Activated T-helper 1 cell treated with anti-CD3 and anti-CD28 coated beads, Interleukin-12 subunit alpha, Interleukin-12 subunit beta, Interleukin-2, Interleukin-4 antibody, amounts not matched to agents 30 ng/mL and 10 ng/mL and 1 ng/mL, durations not matched to agents 14 hours and 24 hours and 36 hours (primary cell): ENCODE measurements around the gene TPD52L1. TPM values are rescaled to one million over a fixed set of nuclear protein-coding genes. Genes with fewer than 3 reads are reported as not detected.

Source experiments
- DNase-seq: peaks from one replicate; pipeline ENCODE4 v3.0.0; 2021; ENCODE audit warnings: low spot score
- H3K27ac Mint-ChIP-seq: one replicate; pipeline ENCODE4 v1.8.0; 2021; ENCODE audit warnings: mild to moderate bottlenecking, mixed read lengths
- H3K27me3 Mint-ChIP-seq: one replicate; pipeline ENCODE4 v1.8.0; 2022; ENCODE audit warnings: mild to moderate bottlenecking, moderate library complexity, mixed read lengths; ENCODE audit not compliant: insufficient read depth
- H3K36me3 Mint-ChIP-seq: one replicate; pipeline ENCODE4 v1.8.0; 2021; ENCODE audit warnings: low read depth, mixed read lengths
- H3K4me1 Mint-ChIP-seq: one replicate; pipeline ENCODE4 v1.8.0; 2021; ENCODE audit warnings: low read depth, mixed read lengths
- H3K4me3 Mint-ChIP-seq: one replicate; pipeline ENCODE4 v1.8.0; 2021; ENCODE audit warnings: mild to moderate bottlenecking, moderate library complexity, mixed read lengths
- H3K9me3 Mint-ChIP-seq: one replicate; pipeline ENCODE4 v1.8.0; 2021; ENCODE audit warnings: mixed read lengths
- intact Hi-C: fragments of 100-400 bp; cut with micrococcal nuclease; formaldehyde crosslinking; loops from one replicate; pipeline ENCODE4 v1.15.1; 2024
- total RNA-seq: library from RNA; stranded (reverse); gene quantifications from 2 replicates; pipeline ENCODE4 v1.2.3, GENCODE V29; 2022

TPD52L1 gene
- total RNA-seq, 1 donor from 2014 or later: 0.29 TPM

DNA sequence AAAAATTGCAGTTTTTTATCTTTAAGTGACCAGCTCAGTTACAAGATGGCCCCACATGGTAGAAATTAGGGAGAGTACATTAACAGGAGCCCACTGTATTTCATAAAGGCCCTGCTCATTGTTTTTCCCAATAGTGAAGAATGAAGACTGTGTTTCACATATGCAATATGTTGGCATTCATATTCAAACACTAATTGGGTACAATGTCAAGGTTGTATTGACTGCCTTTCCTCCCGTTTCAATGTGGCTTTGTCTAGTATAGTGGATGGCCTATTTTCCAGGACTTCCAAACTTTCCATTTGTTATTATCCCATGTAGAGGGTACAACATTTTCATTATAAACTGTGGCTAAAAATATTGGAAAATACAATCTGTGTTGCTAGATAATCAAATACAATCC lies 96.9 kb downstream of the TPD52L1 start:
- H3K27ac Mint-ChIP-seq: no peak overlapping the region
- no peak overlapping the region for H3K4me3 Mint-ChIP-seq
- no peaks in the 10 kb centered on the region for H3K9me3 Mint-ChIP-seq
- H3K4me1 Mint-ChIP-seq: peaks cover 4% of the 10 kb centered on the region
- intact Hi-C loops: loop anchor here (5.0 kb wide), 1 partner anchor 1662 kb away; no protein-coding TSS in a partner anchor
- H3K36me3 Mint-ChIP-seq: no peaks in the 10 kb centered on the region
- DNase-seq: no peak
- H3K27me3 Mint-ChIP-seq: peaks cover 6% of the 10 kb centered on the region

DNA sequence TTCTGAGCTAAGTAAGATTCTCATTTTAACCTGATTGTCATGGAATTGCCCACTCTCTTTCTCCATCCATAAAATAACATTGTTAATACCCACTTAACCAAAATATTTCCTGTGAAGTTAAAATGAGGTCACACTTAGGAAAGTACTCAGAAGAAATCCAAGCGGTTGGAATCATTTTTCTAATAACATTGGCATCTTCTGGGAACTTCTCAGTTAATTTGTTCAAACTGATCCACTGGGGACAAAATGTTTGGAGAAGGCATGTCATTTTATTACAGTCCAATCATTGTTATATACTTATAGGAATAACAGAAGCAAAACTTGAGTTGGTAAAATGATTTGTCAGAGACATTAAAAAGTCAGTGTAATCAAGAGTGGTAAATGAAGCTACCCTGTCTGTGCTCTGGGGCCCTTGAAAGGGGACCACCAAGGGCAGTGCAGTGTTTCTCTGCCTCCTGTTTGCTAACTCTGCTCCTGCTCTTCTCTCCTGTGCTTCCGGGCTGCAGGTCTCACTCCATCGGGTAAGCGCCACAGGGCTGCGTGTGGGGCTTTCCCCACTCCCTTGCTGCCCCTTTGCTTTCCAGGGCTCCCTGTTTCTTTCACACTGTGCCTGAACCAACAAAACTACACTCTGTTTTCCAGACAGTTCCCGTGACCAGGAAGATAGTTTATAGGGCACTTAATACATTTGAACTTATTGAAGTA lies 98.1 kb downstream of the TPD52L1 start:
- peak overlapping the region; percentile 20 for H3K4me3 Mint-ChIP-seq
- intact Hi-C loops: loop anchor here (5.0 kb wide), 1 partner anchor 1661 kb away; no protein-coding TSS in a partner anchor
- H3K9me3 Mint-ChIP-seq: no peaks in the 10 kb centered on the region
- no peak for DNase-seq
- peaks cover 2% of the 10 kb centered on the region for H3K27me3 Mint-ChIP-seq
- no peak overlapping the region for H3K27ac Mint-ChIP-seq
- no peaks in the 10 kb centered on the region for H3K36me3 Mint-ChIP-seq
- H3K4me1 Mint-ChIP-seq: peaks cover 4% of the 10 kb centered on the region

- no peaks in the 10 kb centered on the region for H3K9me3 Mint-ChIP-seq
- H3K36me3 Mint-ChIP-seq: no peaks in the 10 kb centered on the region
- H3K4me1 Mint-ChIP-seq: peaks cover 3% of the 10 kb centered on the region
- intact Hi-C loops: loop anchor here (5.0 kb wide), 1 partner anchor 1659 kb away; no protein-coding TSS in a partner anchor
- H3K27ac Mint-ChIP-seq: no peak overlapping the region
- no peak for DNase-seq
- H3K4me3 Mint-ChIP-seq: no peak overlapping the region
- H3K27me3 Mint-ChIP-seq: peaks cover 4% of the 10 kb centered on the region
These were observed 99.3 kb downstream of the TPD52L1 start for GRCh38 chr6:125252891-125253290.

DNA sequence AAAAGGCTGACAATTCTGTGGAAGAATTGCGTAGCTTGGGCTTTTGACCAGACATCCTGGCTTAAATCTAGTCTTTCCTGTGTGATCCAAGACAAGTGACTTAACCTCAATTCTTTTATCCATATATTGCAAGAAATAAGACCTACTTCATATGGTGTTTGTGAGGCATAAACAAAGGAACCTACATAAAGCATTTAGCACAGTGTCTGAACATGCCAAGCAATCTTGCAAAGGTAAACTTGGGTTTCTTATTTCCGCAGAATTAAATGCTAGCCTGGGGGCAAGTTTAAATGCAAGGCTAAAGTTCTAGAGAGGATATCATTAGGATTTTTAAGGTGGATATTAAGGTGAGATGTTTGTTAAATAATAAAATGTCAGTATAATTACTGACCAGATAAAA lies 100.3 kb downstream of the TPD52L1 start:
- H3K27me3 Mint-ChIP-seq: peaks cover 5% of the 10 kb centered on the region
- DNase-seq: no peak
- no peaks in the 10 kb centered on the region for H3K36me3 Mint-ChIP-seq
- no peak overlapping the region for H3K27ac Mint-ChIP-seq
- intact Hi-C loops: loop anchor here (5.0 kb wide), 1 partner anchor 1658 kb away; no protein-coding TSS in a partner anchor
- H3K9me3 Mint-ChIP-seq: no peaks in the 10 kb centered on the region
- H3K4me3 Mint-ChIP-seq: no peak overlapping the region
- H3K4me1 Mint-ChIP-seq: no peaks in the 10 kb centered on the region

- Mint-ChIP-seq H3K9me3 (no peaks in the 10 kb centered on the region), H3K27me3 (peaks cover 5% of the 10 kb centered on the region), H3K4me1 (no peaks in the 10 kb centered on the region), H3K27ac (no peak overlapping the region), H3K36me3 (no peaks in the 10 kb centered on the region), H3K4me3 (no peak overlapping the region)
- intact Hi-C loops: loop anchor here (5.0 kb wide), 1 partner anchor 1658 kb away; no protein-coding TSS in a partner anchor
- DNase-seq: no peak
These were observed 100.7 kb downstream of the TPD52L1 start for GRCh38 chr6:125254321-125254720.

- Mint-ChIP-seq H3K4me3 (no peak overlapping the region), H3K36me3 (no peaks in the 10 kb centered on the region), H3K27ac (no peak overlapping the region), H3K4me1 (no peaks in the 10 kb centered on the region), H3K27me3 (peaks cover 5% of the 10 kb centered on the region), H3K9me3 (no peaks in the 10 kb centered on the region)
- no peak for DNase-seq
- intact Hi-C loops: no loop called here
These were observed 101.6 kb downstream of the TPD52L1 start for GRCh38 chr6:125255201-125255600.

GRCh38 chr6:125257351-125257750 lies 103.8 kb downstream of the TPD52L1 start:
- H3K27ac Mint-ChIP-seq: no peak overlapping the region
- DNase-seq: no peak
- intact Hi-C loops: no loop called here
- no peaks in the 10 kb centered on the region for H3K36me3 Mint-ChIP-seq
- H3K9me3 Mint-ChIP-seq: no peaks in the 10 kb centered on the region
- H3K4me1 Mint-ChIP-seq: no peaks in the 10 kb centered on the region
- H3K27me3 Mint-ChIP-seq: peaks cover 5% of the 10 kb centered on the region
- no peak overlapping the region for H3K4me3 Mint-ChIP-seq

DNA sequence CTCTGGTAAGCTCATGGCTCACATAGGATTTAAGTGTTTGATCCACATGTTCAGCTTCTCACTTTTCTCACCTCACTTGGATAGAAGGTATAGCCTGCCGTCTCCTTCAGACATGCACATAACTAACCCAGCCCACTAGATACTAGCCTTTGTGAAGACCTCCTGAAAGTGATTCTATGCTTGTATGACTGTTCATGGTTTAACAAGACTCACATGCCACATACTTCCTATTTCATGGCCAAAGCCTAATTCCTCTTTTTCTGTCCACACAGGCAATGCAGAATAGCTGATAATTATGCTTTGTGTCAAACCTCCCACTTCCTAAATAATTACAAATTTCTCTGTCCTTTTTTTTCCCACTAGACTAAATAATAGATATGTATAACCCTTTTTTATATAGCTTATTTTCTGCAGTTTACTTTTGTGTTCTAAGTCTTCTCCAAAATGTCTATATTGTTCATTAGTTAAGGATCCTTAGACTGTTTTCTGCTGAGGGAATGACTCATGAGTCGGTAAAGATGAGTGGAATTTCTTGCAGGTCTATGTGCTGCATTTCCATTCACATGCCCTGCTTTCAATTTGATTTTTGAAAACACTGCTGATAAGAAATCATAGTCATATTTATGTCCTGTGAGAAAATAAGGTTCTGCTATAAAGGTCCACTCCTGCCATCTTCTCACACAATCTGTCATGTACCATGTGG lies 105.2 kb downstream of the TPD52L1 start:
- Mint-ChIP-seq H3K4me1 (no peaks in the 10 kb centered on the region), H3K27ac (no peak overlapping the region), H3K9me3 (no peaks in the 10 kb centered on the region)

DNA sequence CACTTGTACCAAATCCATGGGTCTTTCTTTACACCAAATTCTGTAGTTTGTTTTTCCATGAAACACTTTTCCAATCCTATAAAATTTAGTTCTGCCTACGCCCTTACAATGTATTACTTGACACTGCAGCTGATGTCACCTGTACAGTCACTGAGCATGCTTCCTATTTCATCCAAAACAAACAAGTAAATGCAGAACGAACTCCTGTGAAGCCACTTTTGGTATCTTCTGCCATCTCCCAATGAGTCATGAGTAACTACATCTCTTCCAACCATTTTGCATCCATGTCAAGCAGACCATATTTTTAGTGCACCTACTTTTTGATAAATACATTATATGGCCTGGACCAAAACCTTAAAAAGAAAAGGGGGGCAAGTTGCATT lies 105.8 kb downstream of the TPD52L1 start:
- Mint-ChIP-seq H3K9me3 (no peaks in the 10 kb centered on the region), H3K27me3 (peaks cover 3% of the 10 kb centered on the region), H3K4me1 (no peaks in the 10 kb centered on the region), H3K36me3 (no peaks in the 10 kb centered on the region), H3K27ac (no peak overlapping the region), H3K4me3 (no peak overlapping the region)
- intact Hi-C loops: no loop called here
- DNase-seq: no peak

More for the DNA sequence above, 105.2 kb downstream of the TPD52L1 start:
- no peak for DNase-seq
- H3K4me3 Mint-ChIP-seq: no peak overlapping the region
- intact Hi-C loops: no loop called here
- peaks cover 3% of the 10 kb centered on the region for H3K27me3 Mint-ChIP-seq
- no peaks in the 10 kb centered on the region for H3K36me3 Mint-ChIP-seq

- peaks cover 3% of the 10 kb centered on the region for H3K27me3 Mint-ChIP-seq
- H3K36me3 Mint-ChIP-seq: no peaks in the 10 kb centered on the region
- H3K27ac Mint-ChIP-seq: no peak overlapping the region
- H3K4me1 Mint-ChIP-seq: no peaks in the 10 kb centered on the region
- no peak overlapping the region for H3K4me3 Mint-ChIP-seq
- intact Hi-C loops: no loop called here
- no peak for DNase-seq
- H3K9me3 Mint-ChIP-seq: no peaks in the 10 kb centered on the region
These were observed 108.7 kb downstream of the TPD52L1 start for GRCh38 chr6:125262016-125263013.

DNA sequence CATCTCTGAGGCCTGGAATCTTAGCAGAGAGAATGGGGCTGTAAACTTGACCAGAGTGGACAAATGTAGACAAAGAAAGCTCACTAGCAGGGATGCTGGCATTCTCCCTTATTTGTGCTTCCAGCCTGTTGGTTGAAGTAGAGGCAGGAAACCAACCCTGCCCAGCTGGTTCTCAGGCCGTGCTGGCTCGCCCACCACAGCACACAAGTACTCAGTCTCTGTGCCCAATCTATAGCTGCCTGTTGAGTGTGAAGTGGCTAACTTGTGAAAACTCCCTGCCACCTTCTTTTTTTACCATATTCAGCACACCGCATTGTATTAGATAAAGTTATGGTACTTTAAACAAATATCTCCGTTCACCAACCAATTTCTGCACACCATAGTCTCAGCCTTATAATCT lies 110.9 kb downstream of the TPD52L1 start:
- DNase-seq: no peak
- H3K36me3 Mint-ChIP-seq: no peaks in the 10 kb centered on the region
- intact Hi-C loops: no loop called here
- no peaks in the 10 kb centered on the region for H3K27me3 Mint-ChIP-seq
- H3K9me3 Mint-ChIP-seq: no peaks in the 10 kb centered on the region
- no peaks in the 10 kb centered on the region for H3K4me1 Mint-ChIP-seq
- H3K27ac Mint-ChIP-seq: no peak overlapping the region
- H3K4me3 Mint-ChIP-seq: no peak overlapping the region

GRCh38 chr6:125267806-125268523 lies 114.4 kb downstream of the TPD52L1 start:
- Mint-ChIP-seq H3K36me3 (peaks cover 2% of the 10 kb centered on the region), H3K27ac (no peak overlapping the region), H3K4me1 (no peaks in the 10 kb centered on the region), H3K27me3 (no peaks in the 10 kb centered on the region), H3K9me3 (no peaks in the 10 kb centered on the region), H3K4me3 (no peak overlapping the region)
- intact Hi-C loops: no loop called here
- DNase-seq: no peak
